Dendritic cell treated with granulocyte-macrophage colony-stimulating factor and Interleukin-4, amounts not matched to agents 40 ng/mL and 50 ng/mL, for 4 days (primary cell): Measurements from ENCODE around the gene MAN1C1.

ENCODE experiments used
- H3K27ac Mint-ChIP-seq: one replicate; pipeline ENCODE4 v1.8.0; 2022; ENCODE audit warnings: mild to moderate bottlenecking, mixed read lengths
- H3K27me3 Mint-ChIP-seq: one replicate; pipeline ENCODE4 v1.8.0; 2022; ENCODE audit warnings: mild to moderate bottlenecking, mixed read lengths
- H3K36me3 Mint-ChIP-seq: one replicate; pipeline ENCODE4 v1.8.0; 2022; ENCODE audit warnings: low read depth, mixed read lengths
- H3K4me1 Mint-ChIP-seq: one replicate; pipeline ENCODE4 v1.8.0; 2022; ENCODE audit warnings: low read depth, mixed read lengths
- H3K4me3 Mint-ChIP-seq: one replicate; pipeline ENCODE4 v1.8.0; 2022; ENCODE audit warnings: mild to moderate bottlenecking, moderate library complexity, mixed read lengths
- H3K9me3 Mint-ChIP-seq: one replicate; pipeline ENCODE4 v1.8.0; 2022; ENCODE audit warnings: mixed read lengths
- intact Hi-C: fragments of 100-400 bp; cut with micrococcal nuclease; formaldehyde crosslinking; loops from one replicate; pipeline ENCODE4 v1.15.0; 2022

Gene MAN1C1

GRCh38 chr1:25770541-25771220 is 154.1 kb downstream of the MAN1C1 start:
- intact Hi-C loops: no loop called here
- no peaks in the 10 kb centered on the region for H3K9me3 Mint-ChIP-seq
- no peak overlapping the region for H3K4me3 Mint-ChIP-seq
- H3K4me1 Mint-ChIP-seq: peaks cover 15% of the 10 kb centered on the region
- no peak overlapping the region for H3K27ac Mint-ChIP-seq
- peaks cover 15% of the 10 kb centered on the region for H3K27me3 Mint-ChIP-seq
- peaks cover 81% of the 10 kb centered on the region for H3K36me3 Mint-ChIP-seq

GRCh38 chr1:25771221-25772114 is 154.9 kb downstream of the MAN1C1 start:
- Mint-ChIP-seq H3K27me3 (peaks cover 15% of the 10 kb centered on the region), H3K4me1 (peaks cover 15% of the 10 kb centered on the region), H3K36me3 (peaks cover 87% of the 10 kb centered on the region), H3K27ac (no peak overlapping the region), H3K4me3 (no peak overlapping the region), H3K9me3 (no peaks in the 10 kb centered on the region)
- intact Hi-C loops: no loop called here

- H3K27ac Mint-ChIP-seq: no peak overlapping the region
- no peaks in the 10 kb centered on the region for H3K9me3 Mint-ChIP-seq
- intact Hi-C loops: no loop called here
- no peak overlapping the region for H3K4me3 Mint-ChIP-seq
- H3K27me3 Mint-ChIP-seq: peaks cover 15% of the 10 kb centered on the region
- H3K36me3 Mint-ChIP-seq: peaks cover 88% of the 10 kb centered on the region
- H3K4me1 Mint-ChIP-seq: peaks cover 15% of the 10 kb centered on the region
Measured at GRCh38 chr1:25772164-25772563, 155.6 kb downstream of the MAN1C1 start.

GRCh38 chr1:25772692-25773245 is 156.2 kb downstream of the MAN1C1 start:
- Mint-ChIP-seq H3K36me3 (peaks cover 88% of the 10 kb centered on the region), H3K9me3 (no peaks in the 10 kb centered on the region), H3K27ac (no peak overlapping the region), H3K27me3 (peaks cover 15% of the 10 kb centered on the region), H3K4me3 (no peak overlapping the region), H3K4me1 (peaks cover 15% of the 10 kb centered on the region)
- intact Hi-C loops: no loop called here

- no peak overlapping the region for H3K27ac Mint-ChIP-seq
- H3K9me3 Mint-ChIP-seq: no peaks in the 10 kb centered on the region
- H3K27me3 Mint-ChIP-seq: peaks cover 15% of the 10 kb centered on the region
- peaks cover 15% of the 10 kb centered on the region for H3K4me1 Mint-ChIP-seq
- intact Hi-C loops: no loop called here
- H3K36me3 Mint-ChIP-seq: peaks cover 88% of the 10 kb centered on the region
- no peak overlapping the region for H3K4me3 Mint-ChIP-seq
Measured at GRCh38 chr1:25773441-25774125, 157.0 kb downstream of the MAN1C1 start.

DNA sequence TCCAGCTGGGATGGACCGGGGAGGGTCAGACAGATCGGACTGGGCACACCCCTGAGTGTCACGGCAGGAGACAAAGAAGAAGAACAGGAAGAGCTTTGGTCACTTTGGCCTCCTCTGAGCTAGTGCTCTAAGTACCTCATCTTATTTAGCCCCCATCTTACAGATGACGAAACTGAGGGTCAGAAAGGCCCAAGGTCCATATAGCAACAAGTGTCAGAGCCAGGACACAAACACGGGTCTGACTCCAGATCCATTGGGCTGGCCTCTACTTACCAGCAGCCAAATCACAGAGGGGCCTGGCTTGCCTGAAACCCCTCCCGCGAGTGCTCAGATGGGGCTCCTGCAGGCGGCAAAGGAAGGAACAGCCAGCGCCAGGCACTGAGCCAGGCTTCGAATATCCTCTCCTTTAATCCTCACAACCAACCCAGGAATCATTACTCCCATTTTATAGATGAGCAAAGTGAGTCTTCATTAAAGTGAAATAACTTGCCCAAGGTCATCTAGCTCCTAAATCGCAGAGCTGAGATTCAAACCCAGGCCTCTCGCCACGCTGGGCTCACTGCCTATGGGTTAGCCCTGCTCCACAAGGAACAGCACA is 157.7 kb downstream of the MAN1C1 start:
- Mint-ChIP-seq H3K4me3 (no peak overlapping the region), H3K27me3 (peaks cover 15% of the 10 kb centered on the region), H3K4me1 (peaks cover 15% of the 10 kb centered on the region), H3K36me3 (peaks cover 86% of the 10 kb centered on the region), H3K27ac (no peak overlapping the region), H3K9me3 (no peaks in the 10 kb centered on the region)
- intact Hi-C loops: no loop called here

DNA sequence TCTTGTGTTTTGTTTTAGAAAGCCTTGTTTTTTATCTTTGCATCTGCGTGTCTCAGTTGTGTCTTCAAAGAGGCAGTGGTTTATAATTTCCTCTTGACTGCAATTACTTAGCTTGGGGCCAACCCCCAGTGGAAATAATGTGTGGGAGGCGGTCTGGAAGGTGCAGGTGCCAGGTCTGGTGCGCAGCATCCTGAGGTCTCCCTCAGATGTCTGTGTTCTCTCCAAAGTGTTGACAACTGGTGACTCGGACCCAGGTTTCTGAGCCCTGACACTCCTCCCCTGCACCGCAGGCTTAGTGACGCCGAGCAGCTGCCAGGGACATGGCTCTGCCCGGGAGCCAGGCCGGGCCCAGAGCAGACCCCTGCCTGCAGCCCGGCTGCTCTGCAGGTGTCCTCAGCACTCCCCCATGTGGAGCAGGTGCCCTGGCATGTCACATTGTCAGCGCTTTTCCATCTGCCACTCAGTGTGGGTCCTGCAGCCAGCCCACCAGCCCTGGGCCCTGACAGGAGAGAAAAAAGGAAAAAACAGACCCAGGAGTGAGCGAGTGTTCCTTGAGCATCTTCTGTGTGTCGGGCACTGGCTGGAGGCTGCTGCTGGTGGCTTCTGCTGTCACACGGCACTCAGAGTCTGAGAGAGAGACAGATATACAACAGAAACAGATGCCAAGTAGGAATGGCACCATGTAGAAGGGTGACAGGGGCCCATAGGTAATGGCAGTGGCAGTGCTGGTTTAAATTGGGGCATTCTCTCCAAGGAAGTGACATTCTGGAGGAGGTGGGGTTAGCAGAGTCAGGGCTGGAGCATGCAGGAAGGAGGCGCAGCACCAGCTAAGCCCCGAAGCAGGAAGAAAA is 158.6 kb downstream of the MAN1C1 start:
- Mint-ChIP-seq H3K36me3 (peaks cover 77% of the 10 kb centered on the region), H3K9me3 (no peaks in the 10 kb centered on the region), H3K27ac (no peak overlapping the region), H3K4me1 (peaks cover 13% of the 10 kb centered on the region), H3K4me3 (no peak overlapping the region), H3K27me3 (peaks cover 9% of the 10 kb centered on the region)
- intact Hi-C loops: no loop called here

GRCh38 chr1:25779388-25779787 is 162.8 kb downstream of the MAN1C1 start:
- Mint-ChIP-seq H3K4me3 (no peak overlapping the region), H3K36me3 (peaks cover 67% of the 10 kb centered on the region), H3K27ac (no peak overlapping the region), H3K9me3 (no peaks in the 10 kb centered on the region), H3K4me1 (no peaks in the 10 kb centered on the region), H3K27me3 (no peaks in the 10 kb centered on the region)
- intact Hi-C loops: no loop called here

- intact Hi-C loops: no loop called here
- no peak overlapping the region for H3K27ac Mint-ChIP-seq
Measured at GRCh38 chr1:25779894-25780293, 163.3 kb downstream of the MAN1C1 start.

DNA sequence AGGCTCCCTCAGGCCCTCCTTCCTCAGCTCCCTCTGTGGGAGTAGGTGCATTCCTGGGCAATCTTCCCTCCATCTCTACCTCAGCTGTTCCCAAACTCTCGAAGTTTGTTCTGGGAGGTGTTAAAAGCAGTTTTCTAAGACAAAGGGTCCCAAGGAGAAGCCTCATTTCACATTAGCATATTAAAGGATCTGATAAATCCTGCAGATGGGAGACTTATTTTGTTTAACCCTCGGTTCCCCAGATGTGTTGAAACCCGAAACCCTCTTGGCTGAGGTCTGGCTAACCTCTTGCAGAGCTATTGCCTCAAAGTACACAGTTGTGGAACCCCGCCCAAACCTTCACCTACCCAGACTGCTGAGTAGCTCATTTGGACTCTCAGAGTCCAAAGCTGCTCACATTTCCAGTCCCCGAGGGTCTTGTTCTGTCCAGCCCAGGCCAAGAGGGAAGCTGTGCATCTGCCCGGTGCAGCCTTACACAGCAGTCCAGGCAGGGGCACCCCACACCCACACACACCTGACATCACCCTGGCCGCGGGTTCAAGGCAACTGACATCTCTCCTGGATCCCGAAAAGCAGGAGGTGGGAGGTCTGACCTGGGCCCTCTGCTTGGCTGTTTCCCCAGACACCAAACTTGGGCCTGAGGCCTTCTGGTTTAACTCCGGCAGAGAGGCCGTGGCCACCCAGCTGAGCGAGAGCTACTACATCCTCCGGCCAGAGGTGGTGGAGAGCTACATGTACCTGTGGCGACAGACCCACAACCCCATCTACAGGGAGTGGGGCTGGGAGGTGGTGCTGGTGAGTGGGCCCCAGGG is 163.9 kb downstream of the MAN1C1 start:
- intact Hi-C loops: no loop called here
- no peaks in the 10 kb centered on the region for H3K27me3 Mint-ChIP-seq
- no peak overlapping the region for H3K4me3 Mint-ChIP-seq
- no peaks in the 10 kb centered on the region for H3K9me3 Mint-ChIP-seq
- peaks cover 70% of the 10 kb centered on the region for H3K36me3 Mint-ChIP-seq
- peaks cover 4% of the 10 kb centered on the region for H3K4me1 Mint-ChIP-seq
- no peak overlapping the region for H3K27ac Mint-ChIP-seq

More at GRCh38 chr1:25779894-25780293, 163.3 kb downstream of the MAN1C1 start:
- H3K36me3 Mint-ChIP-seq: peaks cover 70% of the 10 kb centered on the region
- no peaks in the 10 kb centered on the region for H3K9me3 Mint-ChIP-seq
- H3K27me3 Mint-ChIP-seq: no peaks in the 10 kb centered on the region
- no peak overlapping the region for H3K4me3 Mint-ChIP-seq
- no peaks in the 10 kb centered on the region for H3K4me1 Mint-ChIP-seq

DNA sequence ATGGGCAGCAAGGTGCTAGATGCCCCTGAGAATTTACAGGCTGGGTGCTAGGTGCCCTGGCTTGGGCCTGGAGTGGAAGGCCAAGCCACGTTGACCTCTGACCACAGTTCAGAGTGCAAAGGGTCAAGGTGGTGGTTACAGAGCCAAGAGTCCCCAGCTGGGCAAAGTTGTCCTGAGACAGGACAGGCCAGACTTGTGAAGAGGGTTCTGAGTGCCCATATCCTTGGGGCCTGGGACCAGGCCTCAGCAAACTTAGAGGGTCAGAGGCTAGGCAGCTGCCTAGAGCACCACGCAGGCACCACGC is 164.5 kb downstream of the MAN1C1 start:
- Mint-ChIP-seq H3K9me3 (no peaks in the 10 kb centered on the region), H3K27me3 (no peaks in the 10 kb centered on the region), H3K4me1 (peaks cover 6% of the 10 kb centered on the region), H3K36me3 (peaks cover 72% of the 10 kb centered on the region), H3K27ac (no peak overlapping the region), H3K4me3 (no peak overlapping the region)
- intact Hi-C loops: no loop called here

DNA sequence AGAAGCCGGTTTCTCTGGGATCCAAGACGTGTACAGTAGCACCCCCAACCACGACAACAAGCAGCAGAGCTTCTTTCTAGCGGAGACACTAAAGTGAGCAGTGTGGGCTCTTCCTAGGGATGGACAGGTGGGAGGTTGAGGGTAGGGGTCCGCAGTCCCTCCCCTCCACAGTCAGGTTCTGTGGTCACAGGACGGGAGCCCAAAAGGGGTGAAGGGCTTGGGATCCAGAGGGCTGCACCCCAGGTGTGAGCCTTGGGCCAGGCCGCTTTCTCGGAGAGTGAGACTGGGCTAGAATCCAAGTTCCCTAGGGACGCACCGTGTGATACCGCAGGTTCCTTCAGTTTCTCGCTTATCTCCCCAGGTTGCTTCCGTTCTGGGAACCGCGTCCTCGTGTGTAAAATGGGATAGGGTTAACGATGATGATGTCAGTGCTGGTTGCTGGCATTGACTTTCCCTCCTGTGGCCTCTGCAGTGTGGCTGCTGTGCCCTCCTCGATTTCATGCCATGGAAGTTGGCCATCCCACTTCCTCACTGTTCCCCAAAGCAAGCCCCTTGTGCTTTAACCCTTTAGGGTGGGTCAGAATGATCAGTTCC is 166.1 kb downstream of the MAN1C1 start:
- Mint-ChIP-seq H3K4me3 (no peak overlapping the region), H3K36me3 (peaks cover 69% of the 10 kb centered on the region), H3K4me1 (peaks cover 6% of the 10 kb centered on the region), H3K27me3 (no peaks in the 10 kb centered on the region), H3K9me3 (no peaks in the 10 kb centered on the region), H3K27ac (no peak overlapping the region)
- intact Hi-C loops: no loop called here
